ENCODE results near the gene PAQR8. TPM values are rescaled to one million over a fixed set of nuclear protein-coding genes. Genes with fewer than 3 reads are reported as not detected.

The PAQR8 gene
- total RNA-seq, 1 donor from 2014 or later = 1.5 TPM

GRCh38 chr6:52371656-52372191 is 9.8 kb downstream of the PAQR8 start:
- Histone ChIP-seq H3K9me3 (ENCODE audit: insufficient read depth, low read depth, low read length) (no peaks in the 10 kb centered on the region), H3K79me2 (ENCODE audit: insufficient read depth, low read length) (no peaks in the 10 kb centered on the region), H3K36me3 (ENCODE audit: insufficient read depth, low read length) (no peaks in the 10 kb centered on the region), H3K9ac (ENCODE audit: low read length) (no peak overlapping the region), H3K4me1 (ENCODE audit: insufficient read depth, low read length) (no peaks in the 10 kb centered on the region), H4K20me1 (ENCODE audit: insufficient read depth, low read length) (peaks cover 16% of the 10 kb centered on the region), H3K27me3 (ENCODE audit: insufficient read depth, low read length) (no peaks in the 10 kb centered on the region), H3K4me3 (ENCODE audit: insufficient read depth, low read depth, low read length) (no peak overlapping the region), H2AFZ (ENCODE audit: low read depth, low read length) (no peak overlapping the region), H3K4me2 (ENCODE audit: low read length) (no peak overlapping the region), H3K27ac (ENCODE audit: low read depth, low read length) (no peak overlapping the region)
- FAIRE-seq = no peak
- Mint-ChIP-seq H3K36me3 (ENCODE audit: low read depth, unreplicated experiment) (peaks cover 8% of the 10 kb centered on the region), H3K27ac (ENCODE audit: unreplicated experiment) (no peak overlapping the region), H3K4me3 (ENCODE audit: unreplicated experiment) (no peak overlapping the region), H3K27me3 (ENCODE audit: low read depth, unreplicated experiment) (no peaks in the 10 kb centered on the region), H3K4me1 (ENCODE audit: low read depth, unreplicated experiment) (peaks cover 3% of the 10 kb centered on the region), H3K9me3 (ENCODE audit: unreplicated experiment) (peaks cover 5% of the 10 kb centered on the region)
- TF ChIP-seq, protein P1, sequence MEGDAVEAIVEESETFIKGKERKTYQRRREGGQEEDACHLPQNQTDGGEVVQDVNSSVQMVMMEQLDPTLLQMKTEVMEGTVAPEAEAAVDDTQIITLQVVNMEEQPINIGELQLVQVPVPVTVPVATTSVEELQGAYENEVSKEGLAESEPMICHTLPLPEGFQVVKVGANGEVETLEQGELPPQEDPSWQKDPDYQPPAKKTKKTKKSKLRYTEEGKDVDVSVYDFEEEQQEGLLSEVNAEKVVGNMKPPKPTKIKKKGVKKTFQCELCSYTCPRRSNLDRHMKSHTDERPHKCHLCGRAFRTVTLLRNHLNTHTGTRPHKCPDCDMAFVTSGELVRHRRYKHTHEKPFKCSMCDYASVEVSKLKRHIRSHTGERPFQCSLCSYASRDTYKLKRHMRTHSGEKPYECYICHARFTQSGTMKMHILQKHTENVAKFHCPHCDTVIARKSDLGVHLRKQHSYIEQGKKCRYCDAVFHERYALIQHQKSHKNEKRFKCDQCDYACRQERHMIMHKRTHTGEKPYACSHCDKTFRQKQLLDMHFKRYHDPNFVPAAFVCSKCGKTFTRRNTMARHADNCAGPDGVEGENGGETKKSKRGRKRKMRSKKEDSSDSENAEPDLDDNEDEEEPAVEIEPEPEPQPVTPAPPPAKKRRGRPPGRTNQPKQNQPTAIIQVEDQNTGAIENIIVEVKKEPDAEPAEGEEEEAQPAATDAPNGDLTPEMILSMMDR (IDR thresholded peaks at IDR 0.05; ENCODE audit: insufficient read depth, low read depth, low read length) = no peak
- no peak for TF ChIP-seq EZH2 (IDR thresholded peaks at IDR 0.05; ENCODE audit: insufficient read depth, low read length)
- peak; percentile 28 for DNase-seq (ENCODE audit: low read depth)

GRCh38 chr6:52373151-52373690 is 11.3 kb downstream of the PAQR8 start:
- no peak overlapping the region for H3K9ac ChIP-seq (ENCODE audit: low read length)
- no peaks in the 10 kb centered on the region for H3K36me3 ChIP-seq (ENCODE audit: insufficient read depth, low read length)
- no peak overlapping the region for H3K4me3 Mint-ChIP-seq (ENCODE audit: unreplicated experiment)
- no peak overlapping the region for H3K27ac ChIP-seq (ENCODE audit: low read depth, low read length)
- TF ChIP-seq, protein P1 (IDR thresholded peaks at IDR 0.05; ENCODE audit: insufficient read depth, low read depth, low read length) = no peak
- no peak for TF ChIP-seq EZH2 (IDR thresholded peaks at IDR 0.05; ENCODE audit: insufficient read depth, low read length)
- no peaks in the 10 kb centered on the region for H3K9me3 ChIP-seq (ENCODE audit: insufficient read depth, low read depth, low read length)
- peaks cover 5% of the 10 kb centered on the region for H3K9me3 Mint-ChIP-seq (ENCODE audit: unreplicated experiment)
- peaks cover 16% of the 10 kb centered on the region for H4K20me1 ChIP-seq (ENCODE audit: insufficient read depth, low read length)
- FAIRE-seq (no peak), DNase-seq (ENCODE audit: low read depth) (no peak)
- no peak overlapping the region for H2AFZ ChIP-seq (ENCODE audit: low read depth, low read length)
- no peaks in the 10 kb centered on the region for H3K27me3 ChIP-seq (ENCODE audit: insufficient read depth, low read length)
- H3K79me2 ChIP-seq (ENCODE audit: insufficient read depth, low read length) = no peaks in the 10 kb centered on the region
- H3K36me3 Mint-ChIP-seq (ENCODE audit: low read depth, unreplicated experiment) = peaks cover 3% of the 10 kb centered on the region
- no peak overlapping the region for H3K4me2 ChIP-seq (ENCODE audit: low read length)
- no peaks in the 10 kb centered on the region for H3K27me3 Mint-ChIP-seq (ENCODE audit: low read depth, unreplicated experiment)
- no peak overlapping the region for H3K27ac Mint-ChIP-seq (ENCODE audit: unreplicated experiment)
- no peak overlapping the region for H3K4me3 ChIP-seq (ENCODE audit: insufficient read depth, low read depth, low read length)
- H3K4me1 Mint-ChIP-seq (ENCODE audit: low read depth, unreplicated experiment) = peaks cover 3% of the 10 kb centered on the region
- H3K4me1 ChIP-seq (ENCODE audit: insufficient read depth, low read length) = no peaks in the 10 kb centered on the region

- no peaks in the 10 kb centered on the region for H3K27me3 ChIP-seq (ENCODE audit: insufficient read depth, low read length)
- TF ChIP-seq EZH2 (IDR thresholded peaks at IDR 0.05; ENCODE audit: insufficient read depth, low read length) = no peak
- TF ChIP-seq, protein P1 (IDR thresholded peaks at IDR 0.05; ENCODE audit: insufficient read depth, low read depth, low read length) = no peak
- no peak overlapping the region for H2AFZ ChIP-seq (ENCODE audit: low read depth, low read length)
- H3K27ac ChIP-seq (ENCODE audit: low read depth, low read length) = no peak overlapping the region
- no peaks in the 10 kb centered on the region for H3K36me3 ChIP-seq (ENCODE audit: insufficient read depth, low read length)
- no peak overlapping the region for H3K9ac ChIP-seq (ENCODE audit: low read length)
- no peaks in the 10 kb centered on the region for H3K9me3 ChIP-seq (ENCODE audit: insufficient read depth, low read depth, low read length)
- Mint-ChIP-seq H3K27me3 (ENCODE audit: low read depth, unreplicated experiment) (no peaks in the 10 kb centered on the region), H3K27ac (ENCODE audit: unreplicated experiment) (no peak overlapping the region), H3K9me3 (ENCODE audit: unreplicated experiment) (peaks cover 5% of the 10 kb centered on the region), H3K4me3 (ENCODE audit: unreplicated experiment) (no peak overlapping the region), H3K36me3 (ENCODE audit: low read depth, unreplicated experiment) (peaks cover 3% of the 10 kb centered on the region), H3K4me1 (ENCODE audit: low read depth, unreplicated experiment) (peaks cover 3% of the 10 kb centered on the region)
- DNase-seq (ENCODE audit: low read depth) (no peak), FAIRE-seq (no peak)
- no peak overlapping the region for H3K4me3 ChIP-seq (ENCODE audit: insufficient read depth, low read depth, low read length)
- peaks cover 16% of the 10 kb centered on the region for H4K20me1 ChIP-seq (ENCODE audit: insufficient read depth, low read length)
- no peaks in the 10 kb centered on the region for H3K4me1 ChIP-seq (ENCODE audit: insufficient read depth, low read length)
- no peak overlapping the region for H3K4me2 ChIP-seq (ENCODE audit: low read length)
- no peaks in the 10 kb centered on the region for H3K79me2 ChIP-seq (ENCODE audit: insufficient read depth, low read length)
These were observed 12.3 kb downstream of the PAQR8 start for GRCh38 chr6:52374247-52374646.
